ENCODE measurements around the gene ZRSR2. TPM values are rescaled to one million over a fixed set of nuclear protein-coding genes. Genes with fewer than 3 reads are reported as not detected.

Gene ZRSR2
- total and polyA plus RNA-seq, 7 donors, result 7.4 to 22.2 (median 10.7) TPM

- DNase-seq, result no peak
- Histone ChIP-seq H3K36me3 (ENCODE audit: insufficient read depth in 1 of 2, low read depth in 1 of 2) (no peaks in the 10 kb centered on the region), H3K4me3 (no peak overlapping the region), H3K4me1 (no peaks in the 10 kb centered on the region), H3K9me3 (no peaks in the 10 kb centered on the region), H3K27ac (no peak overlapping the region), H3K27me3 (ENCODE audit: insufficient read depth in 3 of 3, low read length in 2 of 3) (no peaks in the 10 kb centered on the region)
- WGBS, 3 donors, result 81 to 87% (median 82%) methylated on average over 11 to 13 of the region's 13 CpGs
- intact Hi-C loops (cut with DNase I), result no loop called here
- no peak for TF ChIP-seq CTCF (IDR thresholded peaks at IDR 0.05)
- no peak for ATAC-seq
Observed at GRCh38 chrX:15747626-15748173, 42.6 kb upstream of the ZRSR2 start.

- no peak for TF ChIP-seq CTCF (IDR thresholded peaks at IDR 0.05)
- WGBS, 3 donors, result 69 to 82% (median 81%) methylated on average over 3 of the region's 3 CpGs
- DNase-seq (no peak), ATAC-seq (no peak)
- Histone ChIP-seq H3K27ac (no peak overlapping the region), H3K4me1 (no peaks in the 10 kb centered on the region), H3K27me3 (ENCODE audit: insufficient read depth in 3 of 3, low read length in 2 of 3) (no peaks in the 10 kb centered on the region), H3K36me3 (ENCODE audit: insufficient read depth in 1 of 2, low read depth in 1 of 2) (no peaks in the 10 kb centered on the region), H3K9me3 (no peaks in the 10 kb centered on the region), H3K4me3 (no peak overlapping the region)
- intact Hi-C loops (cut with DNase I), result no loop called here
Observed at GRCh38 chrX:15748841-15749240, 41.4 kb upstream of the ZRSR2 start.

GRCh38 chrX:15749642-15750610, 40.4 kb upstream of the ZRSR2 start:
- DNase-seq, result no peak
- intact Hi-C loops (cut with DNase I), result loop anchor here in 1 of 2 donors (5.0 kb wide), 1 partner anchor 897 kb away; no protein-coding TSS in a partner anchor
- Histone ChIP-seq H3K4me1 (no peaks in the 10 kb centered on the region), H3K27me3 (ENCODE audit: insufficient read depth in 3 of 3, low read length in 2 of 3) (no peaks in the 10 kb centered on the region), H3K36me3 (ENCODE audit: insufficient read depth in 1 of 2, low read depth in 1 of 2) (no peaks in the 10 kb centered on the region), H3K4me3 (no peak overlapping the region), H3K27ac (no peak overlapping the region), H3K9me3 (no peaks in the 10 kb centered on the region)
- WGBS, 3 donors, result 40 to 65% (median 46%) methylated on average over 7 of the region's 7 CpGs
- TF ChIP-seq CTCF (IDR thresholded peaks at IDR 0.05), result no peak
- no peak for ATAC-seq

DNA sequence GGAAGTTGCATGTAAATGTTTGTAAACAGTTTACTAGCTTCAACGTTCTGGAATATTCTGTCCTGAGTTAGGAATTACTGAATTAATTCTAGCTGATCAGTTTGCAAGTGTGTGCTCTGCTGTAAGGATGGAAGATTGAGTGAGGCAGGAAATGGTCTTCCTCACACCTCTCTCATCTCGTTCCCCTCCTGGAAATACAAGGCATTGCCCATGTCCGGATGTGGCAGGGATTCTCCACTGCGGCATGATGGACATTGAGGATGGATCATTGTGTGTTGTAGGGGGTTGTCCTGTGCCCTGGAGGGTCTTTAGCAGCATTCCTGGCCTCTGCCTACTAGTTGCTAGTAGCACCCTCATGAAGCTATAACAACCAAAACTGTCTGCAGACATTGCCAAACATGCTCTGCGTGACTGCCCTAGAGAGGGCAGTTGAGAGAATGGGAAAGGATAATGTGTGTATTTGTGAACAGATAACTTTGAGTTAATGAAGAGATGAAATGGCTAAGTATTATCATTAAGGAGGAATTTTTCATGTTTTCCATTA, 39.6 kb upstream of the ZRSR2 start:
- intact Hi-C loops (cut with DNase I), result loop anchor here in 1 of 2 donors (5.0 kb wide), 1 partner anchor 897 kb away; no protein-coding TSS in a partner anchor
- DNase-seq, result no peak
- 41 to 72% (median 42%) methylated on average over 5 of the region's 5 CpGs for WGBS, 3 donors
- Histone ChIP-seq H3K9me3 (no peaks in the 10 kb centered on the region), H3K27me3 (ENCODE audit: insufficient read depth in 3 of 3, low read length in 2 of 3) (no peaks in the 10 kb centered on the region), H3K27ac (no peak overlapping the region), H3K36me3 (ENCODE audit: insufficient read depth in 1 of 2, low read depth in 1 of 2) (no peaks in the 10 kb centered on the region), H3K4me3 (no peak overlapping the region), H3K4me1 (no peaks in the 10 kb centered on the region)
- ATAC-seq, result no peak
- no peak for TF ChIP-seq CTCF (IDR thresholded peaks at IDR 0.05)
